Gastroesophageal sphincter (tissue), 4 donors: ENCODE results near the gene DNAJC1. TPM values are rescaled to one million over a fixed set of nuclear protein-coding genes. Genes with fewer than 3 reads are reported as not detected.

Experiments
- ATAC-seq: fragments of 150-250 bp; one replicate; pipeline ENCODE4 v1.9.1; 2016; ENCODE audit warnings: mild to moderate bottlenecking, moderate library complexity
- H3K27ac ChIP-seq, 4 donors: fragments of 200-600 bp; sonication (generic) in 3 of 4; 1 replicate in 3 of 4; 2 replicates in 1 of 4; pipeline ENCODE4 v1.5.1; 2016 to 2019
- H3K27me3 ChIP-seq: fragments of 200-600 bp; sonication (generic); one replicate; pipeline ENCODE4 v1.5.1; 2019
- H3K36me3 ChIP-seq, 2 donors: fragments of 200-600 bp; sonication (generic); one replicate each; pipeline ENCODE4 v1.5.1; 2019; ENCODE audit warnings: control low read depth in 1 of 2
- H3K4me1 ChIP-seq, 3 donors: fragments of 200-600 bp; sonication (generic); 1 replicate in 2 of 3; 2 replicates in 1 of 3; pipeline ENCODE4 v1.5.1; 2016 to 2019; ENCODE audit warnings: control low read depth in 2 of 3
- H3K4me3 ChIP-seq, 2 donors: fragments of 200-600 bp; sonication (generic); one replicate each; pipeline ENCODE4 v1.5.1; 2019; ENCODE audit warnings: mild to moderate bottlenecking in 1 of 2, moderate library complexity in 1 of 2
- H3K9me3 ChIP-seq, 3 donors: fragments of 200-600 bp; sonication (generic); one replicate each; pipeline ENCODE4 v1.5.1; 2017 to 2019; ENCODE audit warnings: control low read depth in 2 of 3
- CTCF ChIP-seq, 4 experiments: fragments of 200-600 bp in 2 of 4; fragments of 450-650 bp in 2 of 4; sonication (generic) in 1 of 4; IDR thresholded peaks; one replicate each; pipeline ENCODE4 v1.5.1; 2017 to 2019; ENCODE audit warnings: antibody characterized with exemption in 4 of 4, mild to moderate bottlenecking in 2 of 4, moderate library complexity in 2 of 4
- EP300 ChIP-seq: sonication (generic); formaldehyde crosslinking; IDR thresholded peaks from one replicate; pipeline ENCODE4 v1.6.1; 2017; ENCODE audit warnings: antibody characterized with exemption, mild to moderate bottlenecking
- POLR2A ChIP-seq, 2 donors: fragments of 450-650 bp; IDR thresholded peaks; one replicate each; pipeline ENCODE4 v1.6.1; 2017; ENCODE audit warnings: antibody characterized with exemption in 2 of 2, mild to moderate bottlenecking in 2 of 2, moderate library complexity in 1 of 2
- POLR2AphosphoS5 ChIP-seq: sonication (generic); formaldehyde crosslinking; IDR thresholded peaks from one replicate; pipeline ENCODE4 v1.6.1; 2017; ENCODE audit warnings: antibody characterized with exemption
- WGBS, 2 donors: methylation state at CpG; one replicate each; pipeline ENCODE4 v1.1.5; 2018; ENCODE audit warnings: low coverage in 1 of 2; 5-methylcytosine and 5-hydroxymethylcytosine counted together
- total RNA-seq, 4 donors: library from RNA; depleted of rRNA; stranded (reverse); fragments of >200 nt; gene quantifications; one replicate each; pipeline ENCODE4 v1.1.0, GENCODE V29; 2016

Gene DNAJC1
- total RNA-seq, 4 donors from 2014 or later = 40.8 to 87.0 (median 65.4) TPM

DNA sequence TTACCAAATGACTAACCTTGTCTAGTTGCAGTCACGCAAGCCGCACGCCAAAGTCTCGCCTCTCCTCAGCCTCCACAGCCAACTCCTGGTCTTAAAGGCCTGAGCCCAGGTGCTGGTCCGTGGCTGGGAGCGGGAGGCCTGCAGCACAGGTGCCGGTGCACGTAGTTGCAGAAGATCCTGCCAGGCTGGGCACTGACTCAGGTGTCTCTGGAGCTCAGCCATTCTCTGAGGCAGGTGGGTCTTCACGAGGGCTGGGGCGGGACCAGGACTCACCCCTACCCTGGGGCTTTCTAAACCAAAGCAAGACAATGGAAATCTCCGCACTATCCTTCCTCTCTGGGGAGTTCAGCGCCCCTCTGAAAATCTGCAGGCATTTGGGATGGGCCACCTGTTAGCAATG is 253.1 kb downstream of the DNAJC1 start:
- Histone ChIP-seq H3K4me1 (no peaks in the 10 kb centered on the region), H3K36me3 (peaks cover 0 to 21% of the 10 kb centered on the region in 2 donors), H3K27me3 (no peaks in the 10 kb centered on the region), H3K9me3 (no peaks in the 10 kb centered on the region), H3K27ac (no peak overlapping the region), H3K4me3 (no peak overlapping the region)
- TF ChIP-seq POLR2A (IDR thresholded peaks at IDR 0.05) = no peak
- no peak for ATAC-seq
- no CpG with 5 or more reads among the region's 12 CpGs for WGBS, 2 donors

GRCh38 chr10:21749788-21750187 is 253.7 kb downstream of the DNAJC1 start:
- Histone ChIP-seq H3K36me3 (peaks cover 0 to 21% of the 10 kb centered on the region in 2 donors), H3K27me3 (no peaks in the 10 kb centered on the region), H3K27ac (no peak overlapping the region), H3K9me3 (no peaks in the 10 kb centered on the region), H3K4me3 (no peak overlapping the region), H3K4me1 (no peaks in the 10 kb centered on the region)
- WGBS, 2 donors = 44 to 60% methylated on average over 3 of the region's 3 CpGs
- TF ChIP-seq EP300 = no peak
- no peak for TF ChIP-seq POLR2AphosphoS5
- TF ChIP-seq POLR2A (IDR thresholded peaks at IDR 0.05) = no peak
- TF ChIP-seq CTCF (IDR thresholded peaks at IDR 0.05) = no peak
- no peak for ATAC-seq

DNA sequence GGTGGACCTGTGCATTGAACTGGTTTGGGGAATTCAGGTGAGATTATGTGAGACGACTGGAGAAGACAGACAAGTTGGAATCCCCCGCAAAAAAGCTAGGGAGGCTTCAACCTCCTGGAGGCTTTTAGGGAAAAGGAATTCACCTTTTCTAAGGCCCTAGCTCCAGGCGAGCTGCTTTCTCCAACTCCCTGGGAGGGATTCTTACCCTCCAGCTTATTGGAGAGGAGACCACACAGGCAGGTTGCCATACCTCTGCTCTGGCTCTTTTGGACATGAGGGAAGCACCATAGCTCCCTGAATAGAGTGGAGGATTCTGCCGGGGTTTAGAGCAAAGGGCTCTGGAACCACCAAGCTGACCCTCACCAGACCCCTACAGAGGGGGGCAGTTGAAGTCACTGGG is 255.7 kb downstream of the DNAJC1 start:
- Histone ChIP-seq H3K27me3 (no peaks in the 10 kb centered on the region), H3K9me3 (no peaks in the 10 kb centered on the region), H3K36me3 (peaks cover 0 to 28% of the 10 kb centered on the region in 2 donors), H3K4me3 (no peak overlapping the region), H3K27ac (no peak overlapping the region), H3K4me1 (no peaks in the 10 kb centered on the region)
- ATAC-seq = no peak
- 86 to 100% methylated on average over 2 of the region's 4 CpGs for WGBS, 2 donors
- TF ChIP-seq CTCF (IDR thresholded peaks at IDR 0.05) = no peak
- TF ChIP-seq POLR2A (IDR thresholded peaks at IDR 0.05) = no peak
- no peak for TF ChIP-seq POLR2AphosphoS5

GRCh38 chr10:21746118-21746517 is 257.4 kb downstream of the DNAJC1 start:
- H3K27ac ChIP-seq = no peak overlapping the region
- no peak overlapping the region for H3K4me3 ChIP-seq
- H3K9me3 ChIP-seq = no peaks in the 10 kb centered on the region
- ATAC-seq = no peak
- H3K36me3 ChIP-seq = peaks cover 0 to 45% of the 10 kb centered on the region in 2 donors
- 87 to 92% methylated on average over 3 to 5 of the region's 6 CpGs for WGBS, 2 donors
- H3K27me3 ChIP-seq = no peaks in the 10 kb centered on the region
- no peaks in the 10 kb centered on the region for H3K4me1 ChIP-seq
- TF ChIP-seq POLR2AphosphoS5 (no peak), POLR2A (IDR thresholded peaks at IDR 0.05) (no peak), CTCF (IDR thresholded peaks at IDR 0.05) (no peak), EP300 (no peak)

GRCh38 chr10:21744223-21744622 is 259.3 kb downstream of the DNAJC1 start:
- Histone ChIP-seq H3K4me3 (no peak overlapping the region), H3K27me3 (no peaks in the 10 kb centered on the region), H3K9me3 (no peaks in the 10 kb centered on the region), H3K36me3 (peaks cover 0 to 64% of the 10 kb centered on the region in 2 donors), H3K27ac (no peak overlapping the region), H3K4me1 (no peaks in the 10 kb centered on the region)
- WGBS, 2 donors = 70 to 85% methylated on average over 7 to 9 of the region's 11 CpGs
- TF ChIP-seq POLR2A (IDR thresholded peaks at IDR 0.05) = no peak
- TF ChIP-seq POLR2AphosphoS5 = no peak
- no peak for TF ChIP-seq CTCF (IDR thresholded peaks at IDR 0.05)
- no peak for TF ChIP-seq EP300
- ATAC-seq = no peak
